HepG2 (cell line): Measurements from ENCODE around the gene FAM20A. TPM values are rescaled to one million over a fixed set of nuclear protein-coding genes. Genes with fewer than 3 reads are reported as not detected.

ENCODE experiments used
- GPN1 ChIP-seq: sonication (generic); formaldehyde crosslinking; IDR thresholded peaks from 2 replicates; pipeline ENCODE4 v1.5.1; 2020; ENCODE audit warnings: missing genetic modification reagents, borderline replicate concordance
- KDM6A ChIP-seq: IDR thresholded peaks from 2 replicates; pipeline ENCODE4 v1.6.1; 2016; ENCODE audit warnings: low read depth
- NCOA2 ChIP-seq: sonication (generic); formaldehyde crosslinking; IDR thresholded peaks from 2 replicates; pipeline ENCODE4 v1.8.0; 2022; ENCODE audit warnings: inconsistent platforms
- NFE2 ChIP-seq: sonication (generic); formaldehyde crosslinking; IDR thresholded peaks from 2 replicates; pipeline ENCODE4 v1.4.0; 2020; ENCODE audit warnings: missing genetic modification reagents
- NFIB ChIP-seq: sonication (generic); formaldehyde crosslinking; IDR thresholded peaks from 2 replicates; pipeline ENCODE4 v1.9.0; 2021; ENCODE audit warnings: missing genetic modification reagents, mild to moderate bottlenecking, borderline replicate concordance
- RARG ChIP-seq: sonication (generic); formaldehyde crosslinking; IDR thresholded peaks from 2 replicates; pipeline ENCODE4 v1.4.0; 2020; ENCODE audit warnings: low read depth, mild to moderate bottlenecking, missing genetic modification reagents
- RXRA ChIP-seq: sonication (generic); formaldehyde crosslinking; IDR thresholded peaks from 2 replicates; pipeline ENCODE4 v1.5.1; 2020; ENCODE audit warnings: missing genetic modification reagents
- XBP1 ChIP-seq: sonication (generic); formaldehyde crosslinking; IDR thresholded peaks from 2 replicates; pipeline ENCODE4 v1.5.0; 2020; ENCODE audit warnings: missing genetic modification reagents
- ZNF136 ChIP-seq: sonication (generic); formaldehyde crosslinking; IDR thresholded peaks from 2 replicates; pipeline ENCODE4 v1.8.1; 2022; ENCODE audit warnings: low read depth, mild to moderate bottlenecking, moderate library complexity, missing genetic modification reagents
- ZNF20 ChIP-seq: sonication (generic); formaldehyde crosslinking; IDR thresholded peaks from 2 replicates; pipeline ENCODE4 v1.4.0; 2020; ENCODE audit warnings: mild to moderate bottlenecking, moderate library complexity, missing genetic modification reagents
- ZNF207 ChIP-seq: fragments of 450-650 bp; IDR thresholded peaks from 2 replicates; pipeline ENCODE4 v1.6.1; 2016; ENCODE audit warnings: antibody characterized with exemption, borderline replicate concordance
- ZNF468 ChIP-seq: sonication (generic); formaldehyde crosslinking; IDR thresholded peaks from 2 replicates; pipeline ENCODE4 v1.8.0; 2022; ENCODE audit warnings: mild to moderate bottlenecking, moderate library complexity, missing genetic modification reagents
- ZZZ3 ChIP-seq: sonication (generic); formaldehyde crosslinking; IDR thresholded peaks from 2 replicates; pipeline ENCODE4 v1.4.0; 2020; ENCODE audit warnings: missing genetic modification reagents, mild to moderate bottlenecking, borderline replicate concordance
- polyA plus RNA-seq, 8 experiments: library from polyadenylated mRNA; depleted of rRNA in 3 of 8; stranded (reverse) in 7 of 8; unstranded in 1 of 8; fragments of >200 nt; fragmentation: Illumina TruSeq in 4 of 8; extraction: Trizol in 4 of 8; gene quantifications; 2 replicates each; pipeline versions ENCODE4 v1.2.1 to v1.2.3, GENCODE V29; 2011 to 2016; ENCODE audit warnings: low read depth in 4 of 8, missing spikeins in 1 of 8, mixed read lengths in 1 of 8; ENCODE audit not compliant: insufficient read depth in 1 of 8
- total RNA-seq, 5 experiments: library from RNA; depleted of rRNA; stranded (reverse); fragments of >200 nt; fragmentation: Illumina TruSeq; extraction: Trizol; gene quantifications; 2 replicates each; pipeline ENCODE4 v1.2.3, GENCODE V29; 2016; ENCODE audit warnings: low read depth in 1 of 5
- TF ChIP-seq, protein P1 (sequence below): sonication (generic); formaldehyde crosslinking; IDR thresholded peaks from 2 replicates; pipeline ENCODE4 v1.4.0; 2020; ENCODE audit warnings: mild to moderate bottlenecking, missing genetic modification reagents
- TF ChIP-seq, protein P2 (sequence below): IDR thresholded peaks from 2 replicates; pipeline ENCODE4 v1.6.1; 2016; ENCODE audit warnings: mild to moderate bottlenecking, missing biosample characterization, missing genetic modification reagents
- TF ChIP-seq, protein P3 (sequence below): sonication (generic); formaldehyde crosslinking; IDR thresholded peaks from 2 replicates; pipeline ENCODE4 v1.8.1; 2023; ENCODE audit warnings: missing genetic modification reagents, inconsistent platforms, borderline replicate concordance
- TF ChIP-seq, protein P4 (sequence below): sonication (generic); formaldehyde crosslinking; IDR thresholded peaks from 2 replicates; pipeline ENCODE4 v1.5.0; 2020; ENCODE audit warnings: missing genetic modification reagents, mild to moderate bottlenecking, borderline replicate concordance
- TF ChIP-seq, protein P5 (sequence below): fragments of 450-650 bp; IDR thresholded peaks from 2 replicates; pipeline ENCODE4 v1.6.1; 2016
- TF ChIP-seq, protein P6 (sequence below): sonication (generic); formaldehyde crosslinking; IDR thresholded peaks from 2 replicates; pipeline ENCODE4 v1.5.0; 2020; ENCODE audit warnings: missing genetic modification reagents

Gene FAM20A
- total and polyA plus RNA-seq, 2 of the 13 experiments (the other 11 are each of a cell fraction or from before 2014, with no cell fraction given): 9.3 to 20.7 TPM

DNA sequence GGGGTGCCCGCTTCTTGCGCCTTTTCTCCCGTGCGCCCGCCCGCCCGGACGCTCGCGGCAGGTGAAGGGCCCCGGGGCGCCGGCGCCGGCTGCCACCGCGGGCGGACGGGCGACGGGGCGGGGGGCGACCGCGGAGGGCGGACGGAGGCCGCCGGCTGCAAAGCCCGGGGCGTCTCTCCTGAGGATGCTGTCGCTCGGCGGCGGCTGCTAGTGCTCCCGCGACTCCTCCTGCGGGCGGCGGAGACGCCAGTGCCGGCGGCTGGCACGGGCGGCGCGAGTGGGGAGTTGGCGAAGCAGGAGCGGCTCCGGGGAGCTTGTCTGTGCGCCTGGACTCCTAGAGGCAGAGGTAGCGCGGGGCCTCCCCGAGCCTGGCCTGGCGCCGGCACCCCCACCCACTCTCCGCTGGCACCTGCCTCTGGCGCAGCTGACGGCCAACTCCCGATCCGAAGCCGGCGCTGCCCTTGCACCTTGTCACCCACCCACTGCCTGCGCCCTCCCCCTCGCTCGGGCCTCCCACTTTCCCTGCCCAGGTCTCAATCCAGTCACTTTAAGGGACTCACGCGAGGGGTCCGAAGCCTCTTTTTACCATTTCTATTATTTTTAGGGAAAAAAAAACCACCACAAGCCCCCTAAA, at the start of gene FAM20A (continued):
- TF ChIP-seq, protein P1, sequence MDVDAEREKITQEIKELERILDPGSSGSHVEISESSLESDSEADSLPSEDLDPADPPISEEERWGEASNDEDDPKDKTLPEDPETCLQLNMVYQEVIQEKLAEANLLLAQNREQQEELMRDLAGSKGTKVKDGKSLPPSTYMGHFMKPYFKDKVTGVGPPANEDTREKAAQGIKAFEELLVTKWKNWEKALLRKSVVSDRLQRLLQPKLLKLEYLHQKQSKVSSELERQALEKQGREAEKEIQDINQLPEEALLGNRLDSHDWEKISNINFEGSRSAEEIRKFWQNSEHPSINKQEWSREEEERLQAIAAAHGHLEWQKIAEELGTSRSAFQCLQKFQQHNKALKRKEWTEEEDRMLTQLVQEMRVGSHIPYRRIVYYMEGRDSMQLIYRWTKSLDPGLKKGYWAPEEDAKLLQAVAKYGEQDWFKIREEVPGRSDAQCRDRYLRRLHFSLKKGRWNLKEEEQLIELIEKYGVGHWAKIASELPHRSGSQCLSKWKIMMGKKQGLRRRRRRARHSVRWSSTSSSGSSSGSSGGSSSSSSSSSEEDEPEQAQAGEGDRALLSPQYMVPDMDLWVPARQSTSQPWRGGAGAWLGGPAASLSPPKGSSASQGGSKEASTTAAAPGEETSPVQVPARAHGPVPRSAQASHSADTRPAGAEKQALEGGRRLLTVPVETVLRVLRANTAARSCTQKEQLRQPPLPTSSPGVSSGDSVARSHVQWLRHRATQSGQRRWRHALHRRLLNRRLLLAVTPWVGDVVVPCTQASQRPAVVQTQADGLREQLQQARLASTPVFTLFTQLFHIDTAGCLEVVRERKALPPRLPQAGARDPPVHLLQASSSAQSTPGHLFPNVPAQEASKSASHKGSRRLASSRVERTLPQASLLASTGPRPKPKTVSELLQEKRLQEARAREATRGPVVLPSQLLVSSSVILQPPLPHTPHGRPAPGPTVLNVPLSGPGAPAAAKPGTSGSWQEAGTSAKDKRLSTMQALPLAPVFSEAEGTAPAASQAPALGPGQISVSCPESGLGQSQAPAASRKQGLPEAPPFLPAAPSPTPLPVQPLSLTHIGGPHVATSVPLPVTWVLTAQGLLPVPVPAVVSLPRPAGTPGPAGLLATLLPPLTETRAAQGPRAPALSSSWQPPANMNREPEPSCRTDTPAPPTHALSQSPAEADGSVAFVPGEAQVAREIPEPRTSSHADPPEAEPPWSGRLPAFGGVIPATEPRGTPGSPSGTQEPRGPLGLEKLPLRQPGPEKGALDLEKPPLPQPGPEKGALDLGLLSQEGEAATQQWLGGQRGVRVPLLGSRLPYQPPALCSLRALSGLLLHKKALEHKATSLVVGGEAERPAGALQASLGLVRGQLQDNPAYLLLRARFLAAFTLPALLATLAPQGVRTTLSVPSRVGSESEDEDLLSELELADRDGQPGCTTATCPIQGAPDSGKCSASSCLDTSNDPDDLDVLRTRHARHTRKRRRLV (CRISPR knock-in tag): no peak
- TF ChIP-seq ZZZ3 (CRISPR knock-in tag): no peak
- no peak for TF ChIP-seq NFIB (CRISPR knock-in tag)
- no peak for TF ChIP-seq RARG
- TF ChIP-seq XBP1: no peak
- no peak for TF ChIP-seq ZNF207
- TF ChIP-seq, protein P2, sequence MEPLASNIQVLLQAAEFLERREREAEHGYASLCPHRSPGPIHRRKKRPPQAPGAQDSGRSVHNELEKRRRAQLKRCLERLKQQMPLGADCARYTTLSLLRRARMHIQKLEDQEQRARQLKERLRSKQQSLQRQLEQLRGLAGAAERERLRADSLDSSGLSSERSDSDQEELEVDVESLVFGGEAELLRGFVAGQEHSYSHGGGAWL (CRISPR knock-in tag): peak; percentile 64; the same call in 1 of the 2 replicates
- TF ChIP-seq GPN1 (CRISPR knock-in tag): no peak
- TF ChIP-seq NFE2 (CRISPR knock-in tag): no peak
- TF ChIP-seq, protein P3, sequence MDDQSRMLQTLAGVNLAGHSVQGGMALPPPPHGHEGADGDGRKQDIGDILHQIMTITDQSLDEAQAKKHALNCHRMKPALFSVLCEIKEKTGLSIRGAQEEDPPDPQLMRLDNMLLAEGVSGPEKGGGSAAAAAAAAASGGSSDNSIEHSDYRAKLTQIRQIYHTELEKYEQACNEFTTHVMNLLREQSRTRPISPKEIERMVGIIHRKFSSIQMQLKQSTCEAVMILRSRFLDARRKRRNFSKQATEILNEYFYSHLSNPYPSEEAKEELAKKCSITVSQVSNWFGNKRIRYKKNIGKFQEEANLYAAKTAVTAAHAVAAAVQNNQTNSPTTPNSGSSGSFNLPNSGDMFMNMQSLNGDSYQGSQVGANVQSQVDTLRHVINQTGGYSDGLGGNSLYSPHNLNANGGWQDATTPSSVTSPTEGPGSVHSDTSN: no peak
- TF ChIP-seq ZNF20 (CRISPR knock-in tag): no peak
- TF ChIP-seq NCOA2: no peak
- TF ChIP-seq, protein P4, sequence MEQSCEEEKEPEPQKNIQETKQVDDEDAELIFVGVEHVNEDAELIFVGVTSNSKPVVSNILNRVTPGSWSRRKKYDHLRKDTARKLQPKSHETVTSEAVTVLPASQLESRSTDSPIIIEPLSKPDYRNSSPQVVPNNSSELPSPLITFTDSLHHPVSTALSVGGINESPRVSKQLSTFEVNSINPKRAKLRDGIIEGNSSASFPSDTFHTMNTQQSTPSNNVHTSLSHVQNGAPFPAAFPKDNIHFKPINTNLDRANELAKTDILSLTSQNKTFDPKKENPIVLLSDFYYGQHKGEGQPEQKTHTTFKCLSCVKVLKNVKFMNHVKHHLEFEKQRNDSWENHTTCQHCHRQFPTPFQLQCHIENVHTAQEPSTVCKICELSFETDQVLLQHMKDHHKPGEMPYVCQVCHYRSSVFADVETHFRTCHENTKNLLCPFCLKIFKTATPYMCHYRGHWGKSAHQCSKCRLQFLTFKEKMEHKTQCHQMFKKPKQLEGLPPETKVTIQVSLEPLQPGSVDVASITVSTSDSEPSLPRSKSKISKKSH (CRISPR knock-in tag): no peak; the same call in 1 of the 2 replicates
- no peak for TF ChIP-seq KDM6A (CRISPR knock-in tag)
- no peak for TF ChIP-seq ZNF468 (CRISPR knock-in tag)
- no peak for TF ChIP-seq ZNF136 (CRISPR knock-in tag)
- TF ChIP-seq, protein P5, sequence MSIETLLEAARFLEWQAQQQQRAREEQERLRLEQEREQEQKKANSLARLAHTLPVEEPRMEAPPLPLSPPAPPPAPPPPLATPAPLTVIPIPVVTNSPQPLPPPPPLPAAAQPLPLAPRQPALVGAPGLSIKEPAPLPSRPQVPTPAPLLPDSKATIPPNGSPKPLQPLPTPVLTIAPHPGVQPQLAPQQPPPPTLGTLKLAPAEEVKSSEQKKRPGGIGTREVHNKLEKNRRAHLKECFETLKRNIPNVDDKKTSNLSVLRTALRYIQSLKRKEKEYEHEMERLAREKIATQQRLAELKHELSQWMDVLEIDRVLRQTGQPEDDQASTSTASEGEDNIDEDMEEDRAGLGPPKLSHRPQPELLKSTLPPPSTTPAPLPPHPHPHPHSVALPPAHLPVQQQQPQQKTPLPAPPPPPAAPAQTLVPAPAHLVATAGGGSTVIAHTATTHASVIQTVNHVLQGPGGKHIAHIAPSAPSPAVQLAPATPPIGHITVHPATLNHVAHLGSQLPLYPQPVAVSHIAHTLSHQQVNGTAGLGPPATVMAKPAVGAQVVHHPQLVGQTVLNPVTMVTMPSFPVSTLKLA: no peak
- 0 out of 2 replicates have a peak, but pooled peaks have one; percentile 57 for TF ChIP-seq RXRA (CRISPR knock-in tag)
- TF ChIP-seq, protein P6, sequence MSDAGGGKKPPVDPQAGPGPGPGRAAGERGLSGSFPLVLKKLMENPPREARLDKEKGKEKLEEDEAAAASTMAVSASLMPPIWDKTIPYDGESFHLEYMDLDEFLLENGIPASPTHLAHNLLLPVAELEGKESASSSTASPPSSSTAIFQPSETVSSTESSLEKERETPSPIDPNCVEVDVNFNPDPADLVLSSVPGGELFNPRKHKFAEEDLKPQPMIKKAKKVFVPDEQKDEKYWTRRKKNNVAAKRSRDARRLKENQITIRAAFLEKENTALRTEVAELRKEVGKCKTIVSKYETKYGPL (CRISPR knock-in tag): no peak; the same call in 1 of the 2 replicates
